Loucy (cell line): ENCODE data around the gene PRDM10.

ENCODE experiments used
- EZH2phosphoT487 ChIP-seq: fragments of 200-600 bp; IDR thresholded peaks from 2 replicates; pipeline ENCODE4 v1.6.1; 2018; ENCODE audit warnings: antibody characterized with exemption, mild to moderate bottlenecking, moderate library complexity, borderline replicate concordance
- TF ChIP-seq, protein P1 (sequence below): fragments of 200-600 bp; sonication (generic); conservative IDR thresholded peaks from 2 replicates; pipeline ENCODE4 v1.5.1; 2014; ENCODE audit warnings: mild to moderate bottlenecking, antibody characterized with exemption, low read length

- TF ChIP-seq, protein P1, sequence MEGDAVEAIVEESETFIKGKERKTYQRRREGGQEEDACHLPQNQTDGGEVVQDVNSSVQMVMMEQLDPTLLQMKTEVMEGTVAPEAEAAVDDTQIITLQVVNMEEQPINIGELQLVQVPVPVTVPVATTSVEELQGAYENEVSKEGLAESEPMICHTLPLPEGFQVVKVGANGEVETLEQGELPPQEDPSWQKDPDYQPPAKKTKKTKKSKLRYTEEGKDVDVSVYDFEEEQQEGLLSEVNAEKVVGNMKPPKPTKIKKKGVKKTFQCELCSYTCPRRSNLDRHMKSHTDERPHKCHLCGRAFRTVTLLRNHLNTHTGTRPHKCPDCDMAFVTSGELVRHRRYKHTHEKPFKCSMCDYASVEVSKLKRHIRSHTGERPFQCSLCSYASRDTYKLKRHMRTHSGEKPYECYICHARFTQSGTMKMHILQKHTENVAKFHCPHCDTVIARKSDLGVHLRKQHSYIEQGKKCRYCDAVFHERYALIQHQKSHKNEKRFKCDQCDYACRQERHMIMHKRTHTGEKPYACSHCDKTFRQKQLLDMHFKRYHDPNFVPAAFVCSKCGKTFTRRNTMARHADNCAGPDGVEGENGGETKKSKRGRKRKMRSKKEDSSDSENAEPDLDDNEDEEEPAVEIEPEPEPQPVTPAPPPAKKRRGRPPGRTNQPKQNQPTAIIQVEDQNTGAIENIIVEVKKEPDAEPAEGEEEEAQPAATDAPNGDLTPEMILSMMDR, result no peak
- TF ChIP-seq EZH2phosphoT487, result no peak
Measured at GRCh38 chr11:129995163-129995562, 7.5 kb downstream of the PRDM10 start.
